Measurements from ENCODE around the gene FAM174C.

DNA sequence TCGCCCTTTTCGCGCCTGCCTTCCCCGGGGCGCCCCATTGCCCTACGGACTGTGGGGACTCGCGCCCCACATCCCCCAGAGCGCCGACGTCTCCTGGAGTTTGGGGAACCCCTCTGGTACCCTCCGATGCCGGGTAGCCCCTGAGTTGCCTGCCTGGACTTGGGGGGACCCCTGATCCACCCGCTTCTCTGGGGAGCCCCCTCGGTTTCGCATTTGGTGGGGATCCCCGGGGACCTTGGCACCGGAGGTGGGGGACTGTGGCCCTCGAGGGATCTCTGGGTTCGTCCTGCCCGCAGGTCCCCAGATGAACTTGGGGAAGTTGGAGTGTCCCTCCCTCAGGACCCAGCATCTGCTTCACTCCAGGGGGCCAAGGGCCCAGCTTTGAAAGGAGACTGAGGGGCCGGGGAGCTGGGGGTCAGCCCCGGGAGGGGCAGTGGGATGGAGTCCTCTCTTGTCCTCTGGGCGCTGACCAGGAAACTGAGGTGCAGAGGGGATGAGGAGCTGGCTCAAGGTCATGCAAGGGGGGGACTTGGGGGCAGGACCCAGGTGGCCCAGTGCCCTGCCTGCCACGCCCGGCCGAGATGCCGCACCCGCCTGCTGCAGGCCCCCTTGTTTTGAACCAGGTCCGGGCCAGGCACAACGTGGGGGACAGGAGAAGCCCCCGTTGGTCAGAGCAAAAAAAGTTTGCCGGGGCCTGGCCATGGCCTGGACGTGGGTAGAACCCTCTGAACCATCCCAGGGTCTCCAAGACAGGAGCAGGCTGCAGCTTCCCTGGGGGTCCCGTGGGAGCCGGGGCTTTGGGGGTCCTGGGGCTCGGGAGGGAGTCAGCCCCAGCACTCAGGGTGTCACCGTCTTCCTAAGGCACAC, 11.4 kb downstream of the FAM174C start:
- TF ChIP-seq, protein P1, sequence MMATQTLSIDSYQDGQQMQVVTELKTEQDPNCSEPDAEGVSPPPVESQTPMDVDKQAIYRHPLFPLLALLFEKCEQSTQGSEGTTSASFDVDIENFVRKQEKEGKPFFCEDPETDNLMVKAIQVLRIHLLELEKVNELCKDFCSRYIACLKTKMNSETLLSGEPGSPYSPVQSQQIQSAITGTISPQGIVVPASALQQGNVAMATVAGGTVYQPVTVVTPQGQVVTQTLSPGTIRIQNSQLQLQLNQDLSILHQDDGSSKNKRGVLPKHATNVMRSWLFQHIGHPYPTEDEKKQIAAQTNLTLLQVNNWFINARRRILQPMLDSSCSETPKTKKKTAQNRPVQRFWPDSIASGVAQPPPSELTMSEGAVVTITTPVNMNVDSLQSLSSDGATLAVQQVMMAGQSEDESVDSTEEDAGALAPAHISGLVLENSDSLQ (IDR thresholded peaks at IDR 0.05): no peak
- TF ChIP-seq BHLHE40 (IDR thresholded peaks at IDR 0.05; ENCODE audit: borderline replicate concordance) (no peak), CTBP1 (IDR thresholded peaks at IDR 0.05; ENCODE audit: borderline replicate concordance) (no peak), ZNF384 (IDR thresholded peaks at IDR 0.05) (no peak), SP1 (IDR thresholded peaks at IDR 0.05) (no peak), NFRKB (IDR thresholded peaks at IDR 0.05) (no peak), FOXA1 (IDR thresholded peaks at IDR 0.05) (no peak), SUZ12 (IDR thresholded peaks at IDR 0.05) (no peak), ARNT (IDR thresholded peaks at IDR 0.05) (no peak)
